ENCODE results near the gene XIRP1.

The XIRP1 gene

GRCh38 chr3:39164414-39164813 is 28.0 kb downstream of the XIRP1 start:
- DNase-seq = no peak

- DNase-seq = no peak
Measured at GRCh38 chr3:39158148-39158715, 34.2 kb downstream of the XIRP1 start.

GRCh38 chr3:39157359-39157758 is 35.0 kb downstream of the XIRP1 start:
- no peak for DNase-seq

- peak; percentile 33 for DNase-seq
Measured at GRCh38 chr3:39156421-39156820, 36.0 kb downstream of the XIRP1 start.

GRCh38 chr3:39154280-39155021 is 37.9 kb downstream of the XIRP1 start:
- DNase-seq = peak; percentile 34

- DNase-seq = no peak
Measured at GRCh38 chr3:39153977-39154279, 38.5 kb downstream of the XIRP1 start.

- DNase-seq = peak; percentile 100
Measured at GRCh38 chr3:39150803-39151631, 41.4 kb downstream of the XIRP1 start.

GRCh38 chr3:39150148-39150802 is 42.1 kb downstream of the XIRP1 start:
- no peak for DNase-seq

- no peak for DNase-seq
Measured at GRCh38 chr3:39149498-39150147, 42.8 kb downstream of the XIRP1 start.

GRCh38 chr3:39149059-39149455 is 43.3 kb downstream of the XIRP1 start:
- no peak for DNase-seq

GRCh38 chr3:39148435-39149058 is 43.8 kb downstream of the XIRP1 start:
- DNase-seq = peak; percentile 39

GRCh38 chr3:39147711-39148434 is 44.5 kb downstream of the XIRP1 start:
- peak; percentile 67 for DNase-seq

GRCh38 chr3:39146611-39147591 is 45.5 kb downstream of the XIRP1 start:
- peak; percentile 99 for DNase-seq

- no peak for DNase-seq
Measured at GRCh38 chr3:39146083-39146501, 46.3 kb downstream of the XIRP1 start.

GRCh38 chr3:39144748-39145380 is 47.5 kb downstream of the XIRP1 start:
- DNase-seq = no peak

GRCh38 chr3:39144095-39144747 is 48.2 kb downstream of the XIRP1 start:
- DNase-seq = no peak

GRCh38 chr3:39143051-39143885 is 49.1 kb downstream of the XIRP1 start:
- DNase-seq = no peak

- DNase-seq = no peak
Measured at GRCh38 chr3:39142067-39142466, 50.3 kb downstream of the XIRP1 start.

Measured in fibroblast of skin of abdomen (primary cell).